Stimulated activated CD4-positive, alpha-beta T cell treated with anti-CD3 and anti-CD28 coated beads, Interleukin-1b, Interleukin-23, amount 100 ng/mL, for 1 hour (primary cell): ENCODE results near the gene FOXJ3.

Experiments used
- DNase-seq, 2 donors: peaks; one replicate each; pipeline ENCODE4 v3.0.0-alpha.2; 2020; ENCODE audit warnings: low read depth in 2 of 2

The FOXJ3 gene

GRCh38 chr1:42144711-42145388 is 190.2 kb downstream of the FOXJ3 start:
- DNase-seq = no peak

GRCh38 chr1:42143896-42144710 is 190.9 kb downstream of the FOXJ3 start:
- DNase-seq = no peak

DNA sequence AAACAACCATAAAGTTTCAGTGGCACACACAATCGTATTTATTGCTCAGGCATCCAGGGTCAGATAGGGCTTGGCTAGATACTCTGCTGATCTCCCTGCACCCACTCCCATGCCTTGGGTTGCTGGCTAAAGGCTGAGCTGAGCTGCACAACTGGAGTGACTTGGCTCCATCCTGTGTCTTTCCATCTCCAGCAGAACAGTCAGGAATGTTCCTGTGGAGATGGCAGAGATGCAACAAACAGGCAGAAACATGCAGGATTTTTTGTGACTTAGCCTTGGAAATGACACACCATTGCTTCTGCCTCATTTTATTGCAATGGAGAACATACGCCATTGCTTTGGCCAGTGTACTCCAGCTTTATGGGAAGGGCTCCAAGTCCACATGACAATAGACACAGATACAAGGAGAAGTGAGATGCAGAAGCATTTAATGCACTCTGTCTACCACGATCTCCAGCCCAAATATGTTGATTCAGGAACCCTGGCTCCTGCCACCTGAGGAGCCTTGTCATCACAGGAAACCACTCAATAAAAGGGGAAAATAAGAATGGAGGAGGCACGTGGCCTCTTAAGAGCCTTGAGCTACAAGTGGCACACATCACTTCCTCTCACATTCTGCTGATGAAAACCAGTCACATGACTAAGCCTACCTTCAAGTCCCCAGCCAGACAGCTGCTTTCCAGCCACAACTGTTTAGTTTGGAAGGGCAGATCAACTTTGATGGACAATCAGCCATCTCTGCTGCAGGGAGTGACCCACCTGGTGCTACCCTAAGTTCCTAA is 191.9 kb downstream of the FOXJ3 start:
- DNase-seq = no peak

GRCh38 chr1:42141978-42142377 is 193.1 kb downstream of the FOXJ3 start:
- no peak for DNase-seq

- DNase-seq = no peak
These were observed 194.8 kb downstream of the FOXJ3 start for GRCh38 chr1:42140191-42140590.

GRCh38 chr1:42139444-42139843 is 195.6 kb downstream of the FOXJ3 start:
- DNase-seq = no peak

GRCh38 chr1:42138586-42138985 is 196.4 kb downstream of the FOXJ3 start:
- no peak for DNase-seq

- DNase-seq = no peak
These were observed 197.3 kb downstream of the FOXJ3 start for GRCh38 chr1:42137766-42138165.

DNA sequence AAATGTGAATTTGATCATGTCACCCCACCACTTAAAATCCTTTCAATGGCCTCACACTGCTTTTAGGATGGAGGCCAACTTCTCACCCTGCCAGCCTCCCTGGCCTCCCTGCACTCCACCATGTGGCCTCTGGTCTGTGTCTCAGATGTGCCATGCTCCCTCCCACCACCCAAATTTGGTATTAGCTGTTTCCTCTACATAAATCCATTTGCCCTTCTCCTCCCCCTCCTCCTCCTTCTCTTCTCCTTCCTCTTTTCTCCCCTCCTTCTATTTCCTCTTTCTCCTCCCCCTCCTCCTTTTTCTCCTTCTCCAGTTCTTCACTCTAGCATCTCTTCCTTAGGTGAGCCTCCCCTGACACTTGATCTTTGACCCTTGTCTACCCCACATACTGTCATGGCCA is 198.6 kb downstream of the FOXJ3 start:
- no peak for DNase-seq

DNA sequence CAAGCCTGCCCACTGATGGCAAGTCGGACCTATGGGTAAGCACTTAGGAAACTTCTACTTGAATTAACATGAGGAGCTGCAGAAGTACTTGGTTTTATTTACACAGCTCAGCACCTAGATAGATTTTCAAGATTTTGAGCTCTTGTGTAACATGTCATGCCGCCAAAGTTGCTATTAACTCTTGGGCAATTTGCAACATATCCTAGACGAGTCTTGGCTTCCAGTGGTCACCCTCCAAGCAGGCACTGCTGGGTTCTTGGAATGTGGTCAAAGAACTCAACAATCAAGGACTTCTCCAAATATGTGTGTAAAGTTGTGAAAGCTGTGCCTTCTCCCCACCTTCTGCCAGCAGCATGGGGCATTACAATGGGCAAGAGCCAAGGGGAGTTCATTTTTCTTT is 199.6 kb downstream of the FOXJ3 start:
- DNase-seq = no peak

- no peak for DNase-seq
These were observed 201.1 kb downstream of the FOXJ3 start for GRCh38 chr1:42133809-42134526.

- no peak for DNase-seq
These were observed 201.6 kb downstream of the FOXJ3 start for GRCh38 chr1:42133390-42133789.

DNA sequence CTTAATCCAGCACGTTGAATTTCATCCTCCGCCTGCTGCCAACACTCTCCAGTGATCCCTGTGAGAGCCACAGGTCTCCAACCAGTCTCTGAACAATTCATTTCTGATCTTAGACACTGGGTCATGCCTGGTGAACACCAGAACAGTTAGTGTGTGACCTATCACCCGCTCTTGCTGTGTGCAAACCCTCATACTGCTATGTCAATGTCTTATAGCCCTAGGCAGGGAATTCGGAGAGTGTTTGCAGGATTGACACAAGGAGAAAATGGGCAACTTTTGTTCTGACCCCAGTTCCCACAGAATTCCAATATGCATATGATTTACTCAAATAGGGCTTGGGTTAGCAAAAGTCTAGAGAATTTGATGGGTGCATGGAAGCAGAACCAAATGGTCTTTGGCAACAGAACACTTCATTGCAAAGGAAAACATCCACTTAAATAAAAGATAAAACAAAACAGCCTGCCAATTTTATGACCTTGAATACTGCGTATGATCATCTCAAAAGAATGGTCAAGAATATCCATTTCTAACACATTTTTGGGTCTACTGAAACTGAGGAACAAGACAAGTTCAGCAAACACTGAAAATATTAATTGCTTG is 204.9 kb downstream of the FOXJ3 start:
- no peak for DNase-seq

DNA sequence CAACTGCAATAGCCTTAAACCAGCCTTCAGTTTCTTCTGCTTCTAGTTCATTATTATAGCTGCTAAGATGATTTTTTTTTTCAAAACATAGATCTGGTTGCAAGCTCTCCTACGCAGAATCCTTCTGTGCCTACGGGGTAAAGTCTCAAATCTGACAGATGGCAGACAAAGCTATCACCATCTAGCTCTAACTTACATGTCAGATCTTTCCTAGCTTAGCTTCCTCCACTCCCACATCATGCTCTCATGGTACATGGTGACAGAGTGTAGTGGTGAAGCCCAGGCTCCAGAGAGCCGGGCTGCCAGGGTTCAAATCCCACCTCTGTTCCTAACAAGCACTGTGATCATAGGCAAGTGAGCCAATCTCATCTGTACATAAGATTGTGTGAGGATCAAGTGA is 206.1 kb downstream of the FOXJ3 start:
- no peak for DNase-seq

GRCh38 chr1:42128499-42128898 is 206.5 kb downstream of the FOXJ3 start:
- DNase-seq = no peak

DNA sequence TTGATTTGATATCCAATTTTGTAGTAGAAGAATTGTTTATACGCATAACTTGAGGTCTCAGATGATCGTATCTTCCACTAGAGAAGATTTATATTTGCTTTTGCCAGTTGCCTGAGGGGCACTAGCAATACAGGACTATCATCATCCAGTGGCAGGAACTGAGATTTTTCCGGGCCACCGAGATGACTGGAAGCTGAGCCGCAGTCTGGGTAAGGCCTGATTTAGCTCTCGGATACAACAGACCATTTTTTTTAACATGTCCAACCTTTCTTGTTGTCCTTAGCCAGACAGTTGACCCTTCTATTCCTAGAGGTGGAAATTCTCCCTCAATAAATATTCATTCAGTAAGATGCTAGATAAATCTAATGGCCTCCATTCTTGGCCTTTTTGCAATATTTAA is 207.3 kb downstream of the FOXJ3 start:
- DNase-seq = no peak
